Sigmoid colon (tissue), 4 donors: ENCODE data around the gene PTPRQ.

Experiments
- CTCF ChIP-seq, 4 experiments: fragments of 450-650 bp in 3 of 4; fragments of 200-600 bp in 1 of 4; IDR thresholded peaks; one replicate each; pipeline ENCODE4 v1.5.1; 2016 to 2019; ENCODE audit warnings: antibody characterized with exemption in 4 of 4, mild to moderate bottlenecking in 3 of 4, moderate library complexity in 2 of 4
- POLR2AphosphoS5 ChIP-seq, 4 donors: sonication (generic); formaldehyde crosslinking; IDR thresholded peaks; one replicate each; pipeline ENCODE4 v1.6.1; 2017; ENCODE audit warnings: antibody characterized with exemption in 4 of 4

GRCh38 chr12:80648881-80649280 is 204.8 kb downstream of the PTPRQ start:
- TF ChIP-seq POLR2AphosphoS5 (IDR thresholded peaks at IDR 0.05) (no peak), CTCF (IDR thresholded peaks at IDR 0.05) (no peak)
